KMS-11 (cell line): Measurements from ENCODE around the gene SPAG9.

ENCODE experiments used
- H2AFZ ChIP-seq: fragments of 200-600 bp; sonication (generic); 2 replicates; pipeline ENCODE4 v1.6.1; 2016; ENCODE audit warnings: antibody characterized with exemption, mixed run types, low read depth
- H3K27ac ChIP-seq: fragments of 200-600 bp; sonication (generic); 2 replicates; pipeline ENCODE4 v1.6.1; 2016; ENCODE audit warnings: mild to moderate bottlenecking, mixed run types
- H3K27me3 ChIP-seq: fragments of 200-600 bp; sonication (generic); 2 replicates; pipeline ENCODE4 v1.6.1; 2017; ENCODE audit warnings: mild to moderate bottlenecking, low read depth, mixed run types, moderate library complexity; ENCODE audit not compliant: insufficient read depth
- H3K36me3 ChIP-seq: fragments of 200-600 bp; sonication (generic); 2 replicates; pipeline ENCODE4 v1.6.1; 2017; ENCODE audit warnings: mild to moderate bottlenecking, mixed run types; ENCODE audit not compliant: insufficient read depth
- H3K4me1 ChIP-seq: fragments of 200-600 bp; sonication (generic); 2 replicates; pipeline ENCODE4 v1.6.1; 2016; ENCODE audit warnings: mild to moderate bottlenecking, low read depth, mixed run types; ENCODE audit not compliant: poor library complexity, severe bottlenecking
- H3K4me2 ChIP-seq: fragments of 200-600 bp; sonication (generic); 2 replicates; pipeline ENCODE4 v1.7.0; 2016; ENCODE audit warnings: mild to moderate bottlenecking, mixed run types
- H3K4me3 ChIP-seq: fragments of 200-600 bp; sonication (generic); IDR thresholded peaks from 2 replicates; pipeline ENCODE4 v1.6.1; 2017; ENCODE audit warnings: low read depth, low read length, mixed read lengths; ENCODE audit not compliant: insufficient read depth
- H3K79me2 ChIP-seq: fragments of 200-600 bp; sonication (generic); 2 replicates; pipeline ENCODE4 v1.6.1; 2016; ENCODE audit warnings: low read depth, mixed run types; ENCODE audit not compliant: insufficient read depth
- H3K9ac ChIP-seq: fragments of 200-600 bp; sonication (generic); 2 replicates; pipeline ENCODE4 v1.6.1; 2016; ENCODE audit warnings: mild to moderate bottlenecking, mixed run types
- H4K20me1 ChIP-seq: fragments of 200-600 bp; sonication (generic); 2 replicates; pipeline ENCODE4 v1.6.1; 2016; ENCODE audit warnings: mild to moderate bottlenecking, mixed run types; ENCODE audit not compliant: insufficient read depth
- CTCF ChIP-seq: fragments of 200-600 bp; sonication (generic); conservative IDR thresholded peaks from 2 replicates; pipeline ENCODE4 v1.6.1; 2017; ENCODE audit warnings: low read depth, mild to moderate bottlenecking, antibody characterized with exemption, low read length, moderate library complexity, mixed read lengths

SPAG9 gene

GRCh38 chr17:50988427-50988826 lies 132.2 kb downstream of the SPAG9 start:
- no peak overlapping the region for H3K4me2 ChIP-seq
- H3K27ac ChIP-seq, result no peak overlapping the region
- H3K4me1 ChIP-seq, result no peaks in the 10 kb centered on the region
- H3K36me3 ChIP-seq, result no peaks in the 10 kb centered on the region; the same call in 1 of the 2 replicates
- no peak overlapping the region for H3K4me3 ChIP-seq
- no peaks in the 10 kb centered on the region for H4K20me1 ChIP-seq
- no peaks in the 10 kb centered on the region for H3K79me2 ChIP-seq
- H3K27me3 ChIP-seq, result no peaks in the 10 kb centered on the region
- no peak overlapping the region for H2AFZ ChIP-seq
- TF ChIP-seq CTCF, result no peak
- no peak overlapping the region for H3K9ac ChIP-seq

GRCh38 chr17:50986989-50987660 lies 133.5 kb downstream of the SPAG9 start:
- H3K27me3 ChIP-seq, result no peaks in the 10 kb centered on the region
- no peaks in the 10 kb centered on the region; the same call in 1 of the 2 replicates for H3K36me3 ChIP-seq
- no peak overlapping the region for H3K4me2 ChIP-seq

GRCh38 chr17:50981279-50981678 lies 139.4 kb downstream of the SPAG9 start:
- no peak for TF ChIP-seq CTCF
- no peaks in the 10 kb centered on the region for H3K27me3 ChIP-seq
- H3K9ac ChIP-seq, result no peak overlapping the region
- no peaks in the 10 kb centered on the region for H4K20me1 ChIP-seq
- peaks cover 5% of the 10 kb centered on the region for H3K4me1 ChIP-seq
- H3K36me3 ChIP-seq, result peaks cover 5% of the 10 kb centered on the region; the same call in 1 of the 2 replicates
- no peak overlapping the region for H3K4me3 ChIP-seq
- H3K79me2 ChIP-seq, result no peaks in the 10 kb centered on the region
- no peak overlapping the region for H2AFZ ChIP-seq
- no peak overlapping the region for H3K27ac ChIP-seq
- H3K4me2 ChIP-seq, result no peak overlapping the region

More at GRCh38 chr17:50986989-50987660, 133.5 kb downstream of the SPAG9 start:
- no peaks in the 10 kb centered on the region for H4K20me1 ChIP-seq
- no peak for TF ChIP-seq CTCF
- no peak overlapping the region for H3K27ac ChIP-seq
- no peak overlapping the region for H2AFZ ChIP-seq
- H3K79me2 ChIP-seq, result no peaks in the 10 kb centered on the region
- no peak overlapping the region for H3K4me3 ChIP-seq
- no peaks in the 10 kb centered on the region for H3K4me1 ChIP-seq
- H3K9ac ChIP-seq, result no peak overlapping the region

DNA sequence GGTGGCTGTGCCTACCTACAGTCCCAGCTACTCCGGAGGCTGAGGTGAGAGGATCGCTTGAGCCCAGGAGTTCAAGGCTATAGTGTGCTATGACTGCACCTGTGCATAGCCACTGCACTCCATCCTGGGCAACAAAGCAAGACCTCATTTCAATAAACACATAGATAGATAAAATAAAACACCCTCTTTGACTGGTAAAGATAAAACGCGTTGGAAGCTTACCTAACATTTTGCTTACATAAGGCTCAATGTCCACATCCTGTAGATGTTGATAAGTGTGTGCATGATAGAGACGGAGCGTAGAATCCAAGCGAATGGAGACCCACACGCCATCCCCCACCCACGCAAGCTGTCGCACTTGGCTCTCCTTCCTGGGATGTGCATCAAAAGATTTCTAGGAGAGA lies 141.1 kb downstream of the SPAG9 start:
- H3K4me2 ChIP-seq, result no peak overlapping the region
- peaks cover 5% of the 10 kb centered on the region; the same call in 1 of the 2 replicates for H3K36me3 ChIP-seq
- H4K20me1 ChIP-seq, result no peaks in the 10 kb centered on the region
- H3K27ac ChIP-seq, result no peak overlapping the region
- H3K79me2 ChIP-seq, result no peaks in the 10 kb centered on the region
- no peak overlapping the region for H2AFZ ChIP-seq
- TF ChIP-seq CTCF, result no peak
- no peak overlapping the region for H3K4me3 ChIP-seq
- H3K27me3 ChIP-seq, result no peaks in the 10 kb centered on the region
- H3K9ac ChIP-seq, result no peak overlapping the region
- peaks cover 5% of the 10 kb centered on the region for H3K4me1 ChIP-seq
